Peyer's patch (tissue), 4 donors: ENCODE data around the gene RABGAP1. TPM values are rescaled to one million over a fixed set of nuclear protein-coding genes. Genes with fewer than 3 reads are reported as not detected.

Experiments used
- DNase-seq, 3 donors: peaks; one replicate each; pipeline ENCODE4 v3.0.0-alpha.2; 2017 to 2019
- H3K27ac ChIP-seq, 4 donors: fragments of 200-600 bp; sonication (generic); one replicate each; pipeline ENCODE4 v1.5.1; 2016 to 2019
- H3K27me3 ChIP-seq, 2 donors: fragments of 200-600 bp; sonication (generic); one replicate each; pipeline ENCODE4 v1.5.1; 2019
- H3K36me3 ChIP-seq, 3 donors: fragments of 200-600 bp; sonication (generic); one replicate each; pipeline ENCODE4 v1.5.1; 2016 to 2019
- H3K4me1 ChIP-seq, 4 donors: fragments of 200-600 bp; sonication (generic); one replicate each; pipeline ENCODE4 v1.5.1; 2016 to 2019
- H3K4me3 ChIP-seq, 4 donors: fragments of 200-600 bp; sonication (generic); 1 replicate in 3 of 4; 2 replicates in 1 of 4; pipeline ENCODE4 v1.5.1; 2016 to 2019; ENCODE audit warnings: mild to moderate bottlenecking in 1 of 4
- H3K9me3 ChIP-seq, 4 donors: fragments of 200-600 bp; sonication (generic); one replicate each; pipeline ENCODE4 v1.5.1; 2016 to 2019; ENCODE audit warnings: mild to moderate bottlenecking in 1 of 4
- POLR2A ChIP-seq, 2 donors: fragments of 450-650 bp; IDR thresholded peaks; one replicate each; pipeline ENCODE4 v1.5.1; 2017; ENCODE audit warnings: antibody characterized with exemption in 2 of 2, mild to moderate bottlenecking in 2 of 2, moderate library complexity in 2 of 2
- total RNA-seq, 4 donors: library from RNA; depleted of rRNA; stranded (reverse); fragments of >200 nt; gene quantifications; one replicate each; pipeline ENCODE4 v1.1.0, GENCODE V29; 2016
- TF ChIP-seq, protein P1 (sequence below), 6 experiments: fragments of 450-650 bp in 4 of 6; fragments of 200-600 bp in 2 of 6; sonication (generic) in 1 of 6; IDR thresholded peaks; one replicate each; pipeline ENCODE4 v1.5.1; 2017 to 2019; ENCODE audit warnings: antibody characterized with exemption in 6 of 6, mild to moderate bottlenecking in 3 of 6, moderate library complexity in 1 of 6

RABGAP1 gene
- total RNA-seq, 4 donors from 2014 or later, result 45.0 to 92.4 (median 49.7) TPM

DNA sequence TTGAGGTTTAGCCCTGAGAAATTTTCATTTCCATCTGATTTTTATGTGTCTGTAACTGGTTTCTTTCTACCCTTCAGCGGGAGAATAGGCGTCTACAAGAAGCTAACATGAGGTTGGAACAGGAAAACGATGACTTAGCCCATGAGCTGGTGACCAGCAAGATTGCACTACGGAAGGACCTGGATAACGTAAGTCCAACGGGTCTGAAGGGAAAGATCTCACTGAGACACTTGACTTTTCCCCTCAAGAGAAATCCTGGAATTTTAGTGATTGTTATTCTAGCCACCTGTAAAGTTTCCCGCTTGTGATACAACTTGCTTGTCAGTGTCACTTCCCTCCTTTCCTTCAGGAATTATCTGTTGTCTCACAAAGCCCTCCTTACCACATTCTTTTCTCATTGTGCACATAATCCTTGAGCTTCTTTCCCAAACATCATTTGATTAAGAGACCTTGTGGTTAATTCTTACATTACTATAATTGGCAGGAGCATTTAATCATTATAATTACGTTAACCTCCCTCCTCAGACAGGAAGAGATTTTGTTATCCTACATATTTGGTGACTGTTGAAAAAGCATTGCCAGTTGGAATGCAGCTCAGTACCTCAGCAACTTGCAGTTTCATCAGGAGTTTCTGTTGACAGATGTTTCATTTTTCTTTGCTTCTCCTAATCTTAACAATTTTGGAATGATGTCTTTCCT lies 149.5 kb downstream of the RABGAP1 start:
- peaks cover 0 to 47% (median 0%) of the 10 kb centered on the region in 3 donors for H3K36me3 ChIP-seq
- H3K27ac ChIP-seq, result peak overlapping the region in 1 of 4 donors; percentile 6
- H3K4me3 ChIP-seq, result no peak overlapping the region
- no peaks in the 10 kb centered on the region for H3K4me1 ChIP-seq
- TF ChIP-seq POLR2A (IDR thresholded peaks at IDR 0.05), result no peak
- TF ChIP-seq, protein P1, sequence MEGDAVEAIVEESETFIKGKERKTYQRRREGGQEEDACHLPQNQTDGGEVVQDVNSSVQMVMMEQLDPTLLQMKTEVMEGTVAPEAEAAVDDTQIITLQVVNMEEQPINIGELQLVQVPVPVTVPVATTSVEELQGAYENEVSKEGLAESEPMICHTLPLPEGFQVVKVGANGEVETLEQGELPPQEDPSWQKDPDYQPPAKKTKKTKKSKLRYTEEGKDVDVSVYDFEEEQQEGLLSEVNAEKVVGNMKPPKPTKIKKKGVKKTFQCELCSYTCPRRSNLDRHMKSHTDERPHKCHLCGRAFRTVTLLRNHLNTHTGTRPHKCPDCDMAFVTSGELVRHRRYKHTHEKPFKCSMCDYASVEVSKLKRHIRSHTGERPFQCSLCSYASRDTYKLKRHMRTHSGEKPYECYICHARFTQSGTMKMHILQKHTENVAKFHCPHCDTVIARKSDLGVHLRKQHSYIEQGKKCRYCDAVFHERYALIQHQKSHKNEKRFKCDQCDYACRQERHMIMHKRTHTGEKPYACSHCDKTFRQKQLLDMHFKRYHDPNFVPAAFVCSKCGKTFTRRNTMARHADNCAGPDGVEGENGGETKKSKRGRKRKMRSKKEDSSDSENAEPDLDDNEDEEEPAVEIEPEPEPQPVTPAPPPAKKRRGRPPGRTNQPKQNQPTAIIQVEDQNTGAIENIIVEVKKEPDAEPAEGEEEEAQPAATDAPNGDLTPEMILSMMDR (IDR thresholded peaks at IDR 0.05), result no peak
- DNase-seq, result no peak
- H3K9me3 ChIP-seq, result no peaks in the 10 kb centered on the region
- H3K27me3 ChIP-seq, result no peaks in the 10 kb centered on the region

DNA sequence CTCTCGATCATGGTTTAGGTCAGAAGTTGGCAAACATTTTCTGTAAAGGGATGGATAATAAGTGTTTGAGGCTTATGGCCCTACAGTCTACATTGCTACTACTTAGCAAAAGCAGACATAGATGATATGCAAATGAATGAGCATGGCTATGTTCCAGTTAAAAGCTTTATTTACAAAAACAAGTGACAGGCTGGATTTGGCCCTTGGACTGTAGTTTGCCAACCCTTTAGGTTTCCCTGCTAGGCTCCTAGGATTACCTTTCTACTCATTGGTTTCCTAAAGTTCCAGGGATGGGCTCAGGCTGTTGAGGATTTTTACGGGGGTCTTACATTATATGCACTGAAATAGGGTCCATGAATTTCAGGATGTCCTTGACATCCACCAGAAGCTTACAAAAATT lies 150.1 kb downstream of the RABGAP1 start:
- no peak for DNase-seq
- TF ChIP-seq, protein P1 (IDR thresholded peaks at IDR 0.05), result no peak
- TF ChIP-seq POLR2A (IDR thresholded peaks at IDR 0.05), result no peak
- Histone ChIP-seq H3K36me3 (peaks cover 0 to 48% (median 0%) of the 10 kb centered on the region in 3 donors), H3K9me3 (no peaks in the 10 kb centered on the region), H3K4me1 (no peaks in the 10 kb centered on the region), H3K27me3 (no peaks in the 10 kb centered on the region), H3K4me3 (no peak overlapping the region), H3K27ac (no peak overlapping the region)

DNA sequence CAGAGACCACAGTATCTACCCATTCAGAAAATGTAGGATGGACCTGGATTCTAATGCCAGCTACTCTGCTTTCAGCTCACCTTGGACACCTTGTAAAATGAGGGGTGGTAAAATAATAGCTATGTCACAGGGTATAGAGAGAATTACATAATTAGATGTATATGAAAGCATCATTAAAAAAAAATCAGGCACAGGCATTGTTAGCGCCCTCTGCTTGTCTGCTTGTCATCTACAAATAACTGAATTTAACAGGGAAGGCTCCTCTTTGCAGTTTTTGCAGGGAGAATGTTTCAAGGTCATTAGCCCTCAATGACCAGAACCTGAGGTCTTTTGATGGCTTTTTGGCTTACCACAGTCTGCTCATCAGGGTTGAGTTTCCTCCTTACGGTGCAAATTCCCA lies 150.6 kb downstream of the RABGAP1 start:
- Histone ChIP-seq H3K4me1 (no peaks in the 10 kb centered on the region), H3K27me3 (no peaks in the 10 kb centered on the region), H3K4me3 (no peak overlapping the region), H3K27ac (no peak overlapping the region), H3K9me3 (no peaks in the 10 kb centered on the region), H3K36me3 (peaks cover 0 to 53% (median 0%) of the 10 kb centered on the region in 3 donors)
- no peak for TF ChIP-seq POLR2A (IDR thresholded peaks at IDR 0.05)
- TF ChIP-seq, protein P1 (IDR thresholded peaks at IDR 0.05), result no peak
- DNase-seq, result no peak

DNA sequence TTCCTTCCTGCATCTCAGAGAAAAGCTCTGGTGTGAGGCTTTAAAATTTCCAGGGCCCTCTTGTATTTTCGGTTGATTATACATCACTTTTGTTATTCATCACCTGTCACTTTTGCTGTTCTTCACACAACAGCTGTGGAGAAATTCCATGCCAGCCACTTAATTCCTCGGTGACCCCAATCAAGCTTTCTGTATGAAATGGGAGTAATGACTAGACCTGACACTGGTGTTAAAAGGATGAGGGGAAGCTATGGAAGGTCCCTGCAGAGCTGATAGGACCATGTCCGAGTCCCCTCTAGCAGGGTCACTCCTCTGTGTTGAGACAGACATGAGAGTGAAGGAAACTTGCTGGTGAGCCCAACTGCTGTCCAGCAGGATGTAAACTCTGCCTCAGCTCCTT lies 152.3 kb downstream of the RABGAP1 start:
- Histone ChIP-seq H3K27me3 (no peaks in the 10 kb centered on the region), H3K4me1 (no peaks in the 10 kb centered on the region), H3K36me3 (peaks cover 0 to 67% (median 0%) of the 10 kb centered on the region in 3 donors), H3K27ac (no peak overlapping the region), H3K9me3 (no peaks in the 10 kb centered on the region), H3K4me3 (no peak overlapping the region)
- no peak for DNase-seq
- TF ChIP-seq, protein P1 (IDR thresholded peaks at IDR 0.05), result no peak

DNA sequence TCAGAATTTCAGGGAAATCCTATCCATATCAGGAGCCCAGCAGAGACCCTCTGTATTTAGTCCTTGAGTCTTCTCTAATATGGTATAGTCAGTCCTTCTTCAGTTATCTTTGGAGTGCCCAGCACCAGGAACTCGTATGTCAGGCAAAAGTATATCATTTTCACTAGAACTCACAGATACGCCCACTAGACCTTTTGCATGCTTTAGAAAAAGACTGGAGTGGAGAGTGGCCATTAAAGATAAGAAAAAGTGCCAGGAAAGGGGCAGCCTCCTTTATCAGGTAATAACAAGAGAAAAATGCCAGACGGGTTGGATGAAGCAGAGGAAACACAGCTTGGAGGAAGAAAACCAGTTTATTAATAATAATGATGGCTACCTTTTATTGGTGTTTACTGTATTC lies 156.2 kb downstream of the RABGAP1 start:
- TF ChIP-seq, protein P1 (IDR thresholded peaks at IDR 0.05), result no peak
- no peak for TF ChIP-seq POLR2A (IDR thresholded peaks at IDR 0.05)
- Histone ChIP-seq H3K27me3 (no peaks in the 10 kb centered on the region), H3K36me3 (peaks cover 0 to 80% (median 0%) of the 10 kb centered on the region in 3 donors), H3K9me3 (no peaks in the 10 kb centered on the region), H3K27ac (no peak overlapping the region), H3K4me1 (no peaks in the 10 kb centered on the region), H3K4me3 (no peak overlapping the region)
- no peak for DNase-seq
